Gastroesophageal sphincter (tissue), 3 donors: Measurements from ENCODE around the gene NOL9.

ENCODE experiments used
- CTCF ChIP-seq, 4 experiments: fragments of 200-600 bp in 2 of 4; fragments of 450-650 bp in 2 of 4; sonication (generic) in 1 of 4; IDR thresholded peaks; one replicate each; pipeline ENCODE4 v1.5.1; 2017 to 2019; ENCODE audit warnings: antibody characterized with exemption in 4 of 4, mild to moderate bottlenecking in 2 of 4, moderate library complexity in 2 of 4
- EP300 ChIP-seq: sonication (generic); formaldehyde crosslinking; IDR thresholded peaks from one replicate; pipeline ENCODE4 v1.6.1; 2017; ENCODE audit warnings: antibody characterized with exemption, mild to moderate bottlenecking

GRCh38 chr1:6523566-6523965 is 30.7 kb downstream of the NOL9 start:
- TF ChIP-seq CTCF (IDR thresholded peaks at IDR 0.05) (peak in 2 of 4 experiments; percentile 23 to 52), EP300 (no peak)
